Measurements from ENCODE around the gene TTC7B.

Gene TTC7B

DNA sequence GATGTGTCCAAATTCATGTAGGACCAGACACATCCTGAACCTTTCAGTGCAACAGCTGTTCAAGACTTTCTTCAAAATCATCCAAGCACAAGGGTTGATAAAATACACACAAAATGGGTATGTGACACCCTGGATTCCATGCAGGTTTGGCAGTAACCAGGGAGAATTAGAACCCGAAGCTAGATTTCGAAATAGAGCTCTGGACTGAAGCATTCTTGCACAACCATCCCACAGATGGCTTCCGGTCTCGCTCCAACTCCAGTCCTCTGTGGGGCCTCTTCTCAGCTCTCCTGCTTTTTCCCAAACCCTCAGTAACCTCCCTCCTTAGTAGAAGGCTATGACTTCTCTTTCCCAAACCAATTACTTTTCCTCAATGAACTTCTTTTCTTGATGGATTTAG lies 171.3 kb downstream of the TTC7B start:
- H3K27me3 ChIP-seq (ENCODE audit: insufficient read depth, poor library complexity, severe bottlenecking) = no peaks in the 10 kb centered on the region
- peak; percentile 60; the same call in 1 of the 2 replicates for TF ChIP-seq POLR2AphosphoS5 (IDR thresholded peaks at IDR 0.05; ENCODE audit: low read depth)
- TF ChIP-seq, protein P1, sequence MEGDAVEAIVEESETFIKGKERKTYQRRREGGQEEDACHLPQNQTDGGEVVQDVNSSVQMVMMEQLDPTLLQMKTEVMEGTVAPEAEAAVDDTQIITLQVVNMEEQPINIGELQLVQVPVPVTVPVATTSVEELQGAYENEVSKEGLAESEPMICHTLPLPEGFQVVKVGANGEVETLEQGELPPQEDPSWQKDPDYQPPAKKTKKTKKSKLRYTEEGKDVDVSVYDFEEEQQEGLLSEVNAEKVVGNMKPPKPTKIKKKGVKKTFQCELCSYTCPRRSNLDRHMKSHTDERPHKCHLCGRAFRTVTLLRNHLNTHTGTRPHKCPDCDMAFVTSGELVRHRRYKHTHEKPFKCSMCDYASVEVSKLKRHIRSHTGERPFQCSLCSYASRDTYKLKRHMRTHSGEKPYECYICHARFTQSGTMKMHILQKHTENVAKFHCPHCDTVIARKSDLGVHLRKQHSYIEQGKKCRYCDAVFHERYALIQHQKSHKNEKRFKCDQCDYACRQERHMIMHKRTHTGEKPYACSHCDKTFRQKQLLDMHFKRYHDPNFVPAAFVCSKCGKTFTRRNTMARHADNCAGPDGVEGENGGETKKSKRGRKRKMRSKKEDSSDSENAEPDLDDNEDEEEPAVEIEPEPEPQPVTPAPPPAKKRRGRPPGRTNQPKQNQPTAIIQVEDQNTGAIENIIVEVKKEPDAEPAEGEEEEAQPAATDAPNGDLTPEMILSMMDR (IDR thresholded peaks at IDR 0.05; ENCODE audit: insufficient read depth, low read length) = no peak
- TF ChIP-seq GABPA (IDR thresholded peaks at IDR 0.05; ENCODE audit: low read depth) = 0 out of 2 replicates have a peak, but pooled peaks have one; percentile 32
- no peak for TF ChIP-seq SPI1 (IDR thresholded peaks at IDR 0.05; ENCODE audit: borderline replicate concordance, low read depth)
- TF ChIP-seq, protein P2, sequence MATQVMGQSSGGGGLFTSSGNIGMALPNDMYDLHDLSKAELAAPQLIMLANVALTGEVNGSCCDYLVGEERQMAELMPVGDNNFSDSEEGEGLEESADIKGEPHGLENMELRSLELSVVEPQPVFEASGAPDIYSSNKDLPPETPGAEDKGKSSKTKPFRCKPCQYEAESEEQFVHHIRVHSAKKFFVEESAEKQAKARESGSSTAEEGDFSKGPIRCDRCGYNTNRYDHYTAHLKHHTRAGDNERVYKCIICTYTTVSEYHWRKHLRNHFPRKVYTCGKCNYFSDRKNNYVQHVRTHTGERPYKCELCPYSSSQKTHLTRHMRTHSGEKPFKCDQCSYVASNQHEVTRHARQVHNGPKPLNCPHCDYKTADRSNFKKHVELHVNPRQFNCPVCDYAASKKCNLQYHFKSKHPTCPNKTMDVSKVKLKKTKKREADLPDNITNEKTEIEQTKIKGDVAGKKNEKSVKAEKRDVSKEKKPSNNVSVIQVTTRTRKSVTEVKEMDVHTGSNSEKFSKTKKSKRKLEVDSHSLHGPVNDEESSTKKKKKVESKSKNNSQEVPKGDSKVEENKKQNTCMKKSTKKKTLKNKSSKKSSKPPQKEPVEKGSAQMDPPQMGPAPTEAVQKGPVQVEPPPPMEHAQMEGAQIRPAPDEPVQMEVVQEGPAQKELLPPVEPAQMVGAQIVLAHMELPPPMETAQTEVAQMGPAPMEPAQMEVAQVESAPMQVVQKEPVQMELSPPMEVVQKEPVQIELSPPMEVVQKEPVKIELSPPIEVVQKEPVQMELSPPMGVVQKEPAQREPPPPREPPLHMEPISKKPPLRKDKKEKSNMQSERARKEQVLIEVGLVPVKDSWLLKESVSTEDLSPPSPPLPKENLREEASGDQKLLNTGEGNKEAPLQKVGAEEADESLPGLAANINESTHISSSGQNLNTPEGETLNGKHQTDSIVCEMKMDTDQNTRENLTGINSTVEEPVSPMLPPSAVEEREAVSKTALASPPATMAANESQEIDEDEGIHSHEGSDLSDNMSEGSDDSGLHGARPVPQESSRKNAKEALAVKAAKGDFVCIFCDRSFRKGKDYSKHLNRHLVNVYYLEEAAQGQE (IDR thresholded peaks at IDR 0.05; ENCODE audit: insufficient replicate concordance, low read depth) = no peak
- H3K27ac ChIP-seq (replicated peaks) = peak overlapping the region; percentile 41
- no peak overlapping the region for H3K4me3 ChIP-seq (replicated peaks; ENCODE audit: insufficient read depth, low read length)
- peak; percentile 70 to 94 for DNase-seq (ENCODE audit: low read depth in 1 of 2, low spot score in 1 of 2)

DNA sequence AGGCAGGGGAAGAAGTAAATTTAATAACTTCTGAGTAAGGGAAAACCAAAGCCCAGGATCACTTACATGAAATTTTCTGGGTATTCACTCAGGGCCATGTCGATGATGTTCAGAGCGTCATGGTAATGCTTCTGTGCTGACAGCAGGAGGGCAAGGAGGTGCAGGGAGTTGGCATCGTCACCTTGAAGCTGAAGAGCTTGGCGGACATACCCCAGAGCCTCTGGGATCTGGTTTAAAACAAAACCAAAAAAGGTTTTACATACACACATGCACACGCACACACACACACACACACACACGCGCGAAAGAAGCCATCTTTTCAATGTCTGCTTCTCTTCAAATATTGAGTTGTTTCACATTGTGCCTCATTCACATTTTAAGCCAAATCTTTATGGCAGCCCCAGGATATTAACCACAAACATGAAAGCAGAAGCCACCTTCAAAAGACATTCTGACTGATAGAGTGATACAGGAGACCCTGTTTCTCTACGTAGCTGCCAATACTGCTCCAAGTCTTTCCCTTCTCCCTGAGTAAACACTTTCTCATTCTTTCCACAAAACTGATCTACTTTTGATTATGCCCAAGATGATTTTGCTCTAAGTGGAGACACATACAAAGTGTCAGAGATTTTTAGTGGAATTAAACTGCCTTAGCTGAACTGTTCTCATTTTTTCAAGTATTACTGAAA lies 172.1 kb downstream of the TTC7B start:
- H3K4me3 ChIP-seq (replicated peaks; ENCODE audit: insufficient read depth, low read length) = no peak overlapping the region
- TF ChIP-seq, protein P2 (IDR thresholded peaks at IDR 0.05; ENCODE audit: insufficient replicate concordance, low read depth) = no peak
- TF ChIP-seq SPI1 (IDR thresholded peaks at IDR 0.05; ENCODE audit: borderline replicate concordance, low read depth) (no peak), POLR2AphosphoS5 (IDR thresholded peaks at IDR 0.05; ENCODE audit: low read depth) (no peak), GABPA (IDR thresholded peaks at IDR 0.05; ENCODE audit: low read depth) (no peak)
- TF ChIP-seq, protein P1 (IDR thresholded peaks at IDR 0.05; ENCODE audit: insufficient read depth, low read length) = no peak
- no peak for DNase-seq (ENCODE audit: low read depth in 1 of 2, low spot score in 1 of 2)
- peak overlapping the region; percentile 41 for H3K27ac ChIP-seq (replicated peaks)
- no peaks in the 10 kb centered on the region for H3K27me3 ChIP-seq (ENCODE audit: insufficient read depth, poor library complexity, severe bottlenecking)

DNA sequence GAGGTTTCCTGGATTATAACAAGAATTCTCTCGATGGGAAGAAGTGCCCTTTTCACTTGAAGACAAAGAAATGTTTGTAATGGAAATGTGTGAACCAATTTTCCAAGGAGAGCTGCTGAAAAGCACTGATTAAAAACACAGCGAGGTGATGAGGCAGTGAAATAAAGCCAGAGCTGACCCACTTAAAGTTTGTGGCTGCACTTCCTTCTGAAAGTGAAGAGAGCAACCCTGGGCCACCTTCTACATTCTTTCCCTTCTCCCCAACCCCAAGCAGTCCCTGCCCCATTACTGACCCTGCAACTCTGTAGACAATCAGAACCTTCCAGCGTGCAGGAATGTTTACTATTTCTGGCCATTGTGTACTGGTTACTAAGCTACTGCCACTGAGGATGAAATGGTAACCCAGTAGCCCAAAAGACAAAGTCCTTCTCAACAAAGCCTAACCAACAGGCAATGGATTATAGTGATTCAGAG lies 173.9 kb downstream of the TTC7B start:
- no peak for TF ChIP-seq POLR2AphosphoS5 (IDR thresholded peaks at IDR 0.05; ENCODE audit: low read depth)
- TF ChIP-seq, protein P2 (IDR thresholded peaks at IDR 0.05; ENCODE audit: insufficient replicate concordance, low read depth) = no peak
- TF ChIP-seq GABPA (IDR thresholded peaks at IDR 0.05; ENCODE audit: low read depth) = no peak
- TF ChIP-seq SPI1 (IDR thresholded peaks at IDR 0.05; ENCODE audit: borderline replicate concordance, low read depth) = no peak
- TF ChIP-seq, protein P1 (IDR thresholded peaks at IDR 0.05; ENCODE audit: insufficient read depth, low read length) = no peak
- Histone ChIP-seq H3K27ac (replicated peaks) (no peak overlapping the region; the same call in 1 of the 2 replicates), H3K27me3 (ENCODE audit: insufficient read depth, poor library complexity, severe bottlenecking) (no peaks in the 10 kb centered on the region), H3K4me3 (replicated peaks; ENCODE audit: insufficient read depth, low read length) (no peak overlapping the region)
- DNase-seq (ENCODE audit: low read depth in 1 of 2, low spot score in 1 of 2) = no peak

Data from HL-60 (cell line).